Endodermal cell (in vitro differentiated cells): ENCODE data around the gene PFDN6. TPM values are rescaled to one million over a fixed set of nuclear protein-coding genes. Genes with fewer than 3 reads are reported as not detected.

Experiments used
- DNase-seq: peaks from one replicate; pipeline ENCODE4 v3.0.0-alpha.2; 2017
- H3K27ac ChIP-seq: 2 replicates; pipeline ENCODE4 v1.5.1; 2013; ENCODE audit warnings: mild to moderate bottlenecking, low read depth, low read length, moderate library complexity
- H3K27me3 ChIP-seq: 2 replicates; pipeline ENCODE4 v1.6.1; 2013; ENCODE audit warnings: mild to moderate bottlenecking, low read length, moderate library complexity; ENCODE audit not compliant: insufficient read depth, control insufficient read depth, poor library complexity, severe bottlenecking
- H3K36me3 ChIP-seq: 2 replicates; pipeline ENCODE4 v1.7.0; 2013; ENCODE audit warnings: mild to moderate bottlenecking, low read length, moderate library complexity; ENCODE audit not compliant: control insufficient read depth, insufficient read depth
- H3K4me1 ChIP-seq: one replicate; pipeline ENCODE4 v1.7.0; 2013; ENCODE audit warnings: low read length; ENCODE audit not compliant: control insufficient read depth, insufficient read depth
- H3K4me3 ChIP-seq: 2 replicates; pipeline ENCODE4 v1.5.1; 2013; ENCODE audit warnings: mild to moderate bottlenecking, low read length, moderate library complexity
- H3K9ac ChIP-seq: 2 replicates; pipeline ENCODE4 v1.6.1; 2013; ENCODE audit warnings: mild to moderate bottlenecking, low read length, moderate library complexity; ENCODE audit not compliant: poor library complexity, severe bottlenecking; ENCODE audit errors: extremely low read depth
- H3K9me3 ChIP-seq: 2 replicates; pipeline ENCODE4 v1.6.1; 2013; ENCODE audit warnings: mild to moderate bottlenecking, low read length, moderate library complexity; ENCODE audit not compliant: control insufficient read depth
- H3K27ac Mint-ChIP-seq: 2 replicates; pipeline ENCODE4 v1.8.0; 2020; ENCODE audit warnings: mixed read lengths
- H3K27me3 Mint-ChIP-seq: 2 replicates; pipeline ENCODE4 v1.8.0; 2021; ENCODE audit warnings: mild to moderate bottlenecking, mixed read lengths; ENCODE audit not compliant: insufficient read depth
- H3K36me3 Mint-ChIP-seq: 2 replicates; pipeline ENCODE4 v1.8.0; 2020; ENCODE audit warnings: low read depth, mixed read lengths
- H3K4me1 Mint-ChIP-seq: 2 replicates; pipeline ENCODE4 v1.8.0; 2020; ENCODE audit warnings: mixed read lengths
- H3K4me3 Mint-ChIP-seq: 2 replicates; pipeline ENCODE4 v1.8.0; 2020; ENCODE audit warnings: mild to moderate bottlenecking, moderate library complexity, mixed read lengths
- H3K9me3 Mint-ChIP-seq: 2 replicates; pipeline ENCODE4 v1.8.0; 2020; ENCODE audit warnings: mild to moderate bottlenecking, mixed read lengths
- WGBS, 2 experiments: methylation state at CpG; one replicate each; pipeline versions ENCODE4 v1.1.5 to v1.1.7; 2013; ENCODE audit warnings: missing lambda C conversion rate in 2 of 2, mixed read lengths in 1 of 2; ENCODE audit not compliant: insufficient coverage in 1 of 2, insufficient read length in 1 of 2; 5-methylcytosine and 5-hydroxymethylcytosine counted together
- total RNA-seq, 2 donors: library from RNA; stranded (reverse); fragmentation: NEBNext Ultra II Directional in 1 of 2; extraction: Animal tissue kit (Norgen Biotek cat#: 25700) in 1 of 2; gene quantifications; 2 replicates in 1 of 2; 3 replicates in 1 of 2; pipeline ENCODE4 v1.2.1, GENCODE V29; 2021
- TF ChIP-seq, protein P1 (sequence below): fragments of 200-600 bp; sonication (generic); conservative IDR thresholded peaks from 2 replicates; pipeline ENCODE4 v1.5.0; 2021; ENCODE audit warnings: antibody characterized with exemption, mild to moderate bottlenecking

PFDN6 gene
- total RNA-seq, 2 donors from 2014 or later: 69.9 to 86.4 TPM

GRCh38 chr6:33247977-33248642 lies 41.3 kb upstream of the PFDN6 start:
- no peaks in the 10 kb centered on the region for H3K9me3 ChIP-seq
- TF ChIP-seq, protein P1, sequence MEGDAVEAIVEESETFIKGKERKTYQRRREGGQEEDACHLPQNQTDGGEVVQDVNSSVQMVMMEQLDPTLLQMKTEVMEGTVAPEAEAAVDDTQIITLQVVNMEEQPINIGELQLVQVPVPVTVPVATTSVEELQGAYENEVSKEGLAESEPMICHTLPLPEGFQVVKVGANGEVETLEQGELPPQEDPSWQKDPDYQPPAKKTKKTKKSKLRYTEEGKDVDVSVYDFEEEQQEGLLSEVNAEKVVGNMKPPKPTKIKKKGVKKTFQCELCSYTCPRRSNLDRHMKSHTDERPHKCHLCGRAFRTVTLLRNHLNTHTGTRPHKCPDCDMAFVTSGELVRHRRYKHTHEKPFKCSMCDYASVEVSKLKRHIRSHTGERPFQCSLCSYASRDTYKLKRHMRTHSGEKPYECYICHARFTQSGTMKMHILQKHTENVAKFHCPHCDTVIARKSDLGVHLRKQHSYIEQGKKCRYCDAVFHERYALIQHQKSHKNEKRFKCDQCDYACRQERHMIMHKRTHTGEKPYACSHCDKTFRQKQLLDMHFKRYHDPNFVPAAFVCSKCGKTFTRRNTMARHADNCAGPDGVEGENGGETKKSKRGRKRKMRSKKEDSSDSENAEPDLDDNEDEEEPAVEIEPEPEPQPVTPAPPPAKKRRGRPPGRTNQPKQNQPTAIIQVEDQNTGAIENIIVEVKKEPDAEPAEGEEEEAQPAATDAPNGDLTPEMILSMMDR: peak; percentile 96
- DNase-seq: peak; percentile 96
- peaks cover 14% of the 10 kb centered on the region for H3K4me1 Mint-ChIP-seq
- no peak overlapping the region for H3K27ac Mint-ChIP-seq
- H3K27me3 Mint-ChIP-seq: peaks cover 30% of the 10 kb centered on the region
- H3K4me3 ChIP-seq: peak overlapping the region; percentile 82
- peaks cover 13% of the 10 kb centered on the region for H3K36me3 ChIP-seq
- H3K36me3 Mint-ChIP-seq: peaks cover 19% of the 10 kb centered on the region
- peak overlapping the region; percentile 6 for H3K9ac ChIP-seq
- peak overlapping the region; percentile 66 for H3K4me3 Mint-ChIP-seq
- H3K9me3 Mint-ChIP-seq: no peaks in the 10 kb centered on the region
- peaks cover 34% of the 10 kb centered on the region for H3K27me3 ChIP-seq
- H3K27ac ChIP-seq: peak overlapping the region; percentile 16
- peaks cover 5% of the 10 kb centered on the region for H3K4me1 ChIP-seq
- WGBS, 2 experiments: 10 to 11% methylated on average over 17 to 28 of the region's 28 CpGs

- DNase-seq: no peak
- peak overlapping the region; percentile 66 for H3K4me3 Mint-ChIP-seq
- peaks cover 16% of the 10 kb centered on the region for H3K36me3 ChIP-seq
- peak overlapping the region; percentile 78 for H3K27ac Mint-ChIP-seq
- H3K27me3 Mint-ChIP-seq: peaks cover 26% of the 10 kb centered on the region
- H3K36me3 Mint-ChIP-seq: peaks cover 19% of the 10 kb centered on the region
- H3K4me1 ChIP-seq: peaks cover 5% of the 10 kb centered on the region
- peaks cover 14% of the 10 kb centered on the region for H3K4me1 Mint-ChIP-seq
- TF ChIP-seq, protein P1: peak; percentile 26
- no peaks in the 10 kb centered on the region for H3K9me3 Mint-ChIP-seq
- WGBS, 2 experiments: 7 to 9% methylated on average over 12 to 18 of the region's 18 CpGs
- H3K9me3 ChIP-seq: no peaks in the 10 kb centered on the region
- H3K27ac ChIP-seq: peak overlapping the region; percentile 72
- peak overlapping the region; percentile 6 for H3K9ac ChIP-seq
- H3K4me3 ChIP-seq: peak overlapping the region; percentile 82
- peaks cover 30% of the 10 kb centered on the region for H3K27me3 ChIP-seq
Observed at GRCh38 chr6:33248643-33248931, 40.8 kb upstream of the PFDN6 start.

DNA sequence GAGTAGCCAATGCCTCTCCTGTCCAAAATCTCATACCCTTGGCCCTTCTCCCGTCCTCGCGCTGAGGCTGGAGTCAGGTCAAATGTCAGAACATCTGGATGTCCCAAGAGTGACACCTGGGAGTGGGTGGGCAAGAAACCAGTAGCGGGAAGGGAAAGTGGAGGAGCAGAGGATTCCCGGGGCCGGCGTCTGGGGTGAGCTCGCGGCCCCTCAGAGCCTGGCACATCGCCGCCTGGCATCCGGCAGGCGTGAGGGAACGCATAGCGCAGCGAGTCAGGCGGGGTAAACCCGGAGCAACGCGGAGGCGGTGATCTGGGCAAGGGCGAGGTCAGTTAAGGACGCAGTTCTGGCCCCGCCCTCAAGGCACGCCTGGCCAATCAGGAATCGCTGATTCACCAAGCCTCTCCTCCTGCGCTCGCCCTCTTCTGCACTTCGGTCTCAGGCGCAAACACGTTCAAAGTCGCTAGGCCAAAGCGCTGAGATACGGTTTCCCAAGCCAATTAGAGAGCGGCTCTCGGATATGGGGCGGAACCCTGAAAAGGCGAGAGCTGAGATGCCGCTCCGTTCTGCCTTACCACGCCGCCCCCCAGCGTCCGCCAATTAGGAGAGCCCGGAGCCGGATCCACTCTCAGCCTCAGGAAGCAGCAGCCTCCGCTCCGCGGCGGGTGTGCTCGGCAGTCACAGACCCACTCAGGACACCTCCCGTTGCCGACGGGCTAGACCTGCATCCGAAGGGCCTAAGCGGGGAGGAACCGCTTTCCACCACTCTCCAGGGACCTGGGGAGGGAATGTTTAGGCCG lies 40.3 kb upstream of the PFDN6 start:
- Mint-ChIP-seq H3K4me3 (peak overlapping the region; percentile 66), H3K36me3 (peaks cover 19% of the 10 kb centered on the region), H3K9me3 (no peaks in the 10 kb centered on the region), H3K27ac (peak overlapping the region; percentile 78), H3K4me1 (peaks cover 14% of the 10 kb centered on the region), H3K27me3 (peaks cover 24% of the 10 kb centered on the region)
- peak overlapping the region; percentile 89 for H3K4me3 ChIP-seq
- H3K9me3 ChIP-seq: no peaks in the 10 kb centered on the region
- peak; percentile 99 for DNase-seq
- H3K27ac ChIP-seq: peak overlapping the region; percentile 72
- peaks cover 5% of the 10 kb centered on the region for H3K4me1 ChIP-seq
- H3K27me3 ChIP-seq: peaks cover 30% of the 10 kb centered on the region
- H3K9ac ChIP-seq: peak overlapping the region; percentile 57
- H3K36me3 ChIP-seq: peaks cover 18% of the 10 kb centered on the region
- 0% methylated on average over 21 to 58 of the region's 58 CpGs for WGBS, 2 experiments
- TF ChIP-seq, protein P1: no peak
